ENCODE results near the gene AJAP1. TPM values are rescaled to one million over a fixed set of nuclear protein-coding genes. Genes with fewer than 3 reads are reported as not detected.

AJAP1 gene
- total RNA-seq, 1 experiment from 2014 or later = not detected

GRCh38 chr1:4802024-4802423 lies 147.6 kb downstream of the AJAP1 start:
- no peaks in the 10 kb centered on the region for H3K36me3 ChIP-seq (ENCODE audit: control insufficient read depth in 1 of 2, insufficient read depth in 2 of 2, low read length in 2 of 2)
- H3K4me3 ChIP-seq (replicated peaks in 1 of 2; ENCODE audit: low read depth in 1 of 2, low read length in 2 of 2) = no peak overlapping the region
- ChIA-PET CTCF (no interaction called here), RAD21 (ENCODE audit: low non-redundant PET in 1 of 2, low total read pairs in 2 of 2, uncharacterized antibody in 2 of 2, unreplicated experiment in 2 of 2) (no interaction called here), POLR2A (no interaction called here)
- no peak overlapping the region for H3K9ac ChIP-seq (ENCODE audit: low read length)
- no peaks in the 10 kb centered on the region for H3K27me3 ChIP-seq (ENCODE audit: insufficient read depth, low read length)
- H3K9me3 ChIP-seq (ENCODE audit: control insufficient read depth in 1 of 2, insufficient read depth in 1 of 2, low read depth in 1 of 2, low read length in 2 of 2) = no peaks in the 10 kb centered on the region; a peak in 2 of 4 replicates
- H3K4me2 ChIP-seq (ENCODE audit: low read length) = no peak overlapping the region
- no peak overlapping the region for H2AFZ ChIP-seq (ENCODE audit: low read depth, low read length, poor library complexity, severe bottlenecking)
- H3K79me2 ChIP-seq (ENCODE audit: insufficient read depth, low read length) = no peaks in the 10 kb centered on the region
- intact Hi-C loops (cut with micrococcal nuclease) = no loop called here
- TF ChIP-seq, protein P1, sequence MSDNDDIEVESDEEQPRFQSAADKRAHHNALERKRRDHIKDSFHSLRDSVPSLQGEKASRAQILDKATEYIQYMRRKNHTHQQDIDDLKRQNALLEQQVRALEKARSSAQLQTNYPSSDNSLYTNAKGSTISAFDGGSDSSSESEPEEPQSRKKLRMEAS (IDR thresholded peaks at IDR 0.05) = no peak
- no peak for TF ChIP-seq SIN3A (IDR thresholded peaks at IDR 0.05; ENCODE audit: low read depth)
- TF ChIP-seq, protein P2, sequence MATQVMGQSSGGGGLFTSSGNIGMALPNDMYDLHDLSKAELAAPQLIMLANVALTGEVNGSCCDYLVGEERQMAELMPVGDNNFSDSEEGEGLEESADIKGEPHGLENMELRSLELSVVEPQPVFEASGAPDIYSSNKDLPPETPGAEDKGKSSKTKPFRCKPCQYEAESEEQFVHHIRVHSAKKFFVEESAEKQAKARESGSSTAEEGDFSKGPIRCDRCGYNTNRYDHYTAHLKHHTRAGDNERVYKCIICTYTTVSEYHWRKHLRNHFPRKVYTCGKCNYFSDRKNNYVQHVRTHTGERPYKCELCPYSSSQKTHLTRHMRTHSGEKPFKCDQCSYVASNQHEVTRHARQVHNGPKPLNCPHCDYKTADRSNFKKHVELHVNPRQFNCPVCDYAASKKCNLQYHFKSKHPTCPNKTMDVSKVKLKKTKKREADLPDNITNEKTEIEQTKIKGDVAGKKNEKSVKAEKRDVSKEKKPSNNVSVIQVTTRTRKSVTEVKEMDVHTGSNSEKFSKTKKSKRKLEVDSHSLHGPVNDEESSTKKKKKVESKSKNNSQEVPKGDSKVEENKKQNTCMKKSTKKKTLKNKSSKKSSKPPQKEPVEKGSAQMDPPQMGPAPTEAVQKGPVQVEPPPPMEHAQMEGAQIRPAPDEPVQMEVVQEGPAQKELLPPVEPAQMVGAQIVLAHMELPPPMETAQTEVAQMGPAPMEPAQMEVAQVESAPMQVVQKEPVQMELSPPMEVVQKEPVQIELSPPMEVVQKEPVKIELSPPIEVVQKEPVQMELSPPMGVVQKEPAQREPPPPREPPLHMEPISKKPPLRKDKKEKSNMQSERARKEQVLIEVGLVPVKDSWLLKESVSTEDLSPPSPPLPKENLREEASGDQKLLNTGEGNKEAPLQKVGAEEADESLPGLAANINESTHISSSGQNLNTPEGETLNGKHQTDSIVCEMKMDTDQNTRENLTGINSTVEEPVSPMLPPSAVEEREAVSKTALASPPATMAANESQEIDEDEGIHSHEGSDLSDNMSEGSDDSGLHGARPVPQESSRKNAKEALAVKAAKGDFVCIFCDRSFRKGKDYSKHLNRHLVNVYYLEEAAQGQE (IDR thresholded peaks at IDR 0.05; ENCODE audit: low read depth) = no peak
- no peak for TF ChIP-seq EZH2phosphoT487 (IDR thresholded peaks at IDR 0.05; ENCODE audit: borderline replicate concordance)
- no peak for TF ChIP-seq EGR1 (IDR thresholded peaks at IDR 0.05; ENCODE audit: low read depth)
- no peak for TF ChIP-seq ATF3 (IDR thresholded peaks at IDR 0.05)
- TF ChIP-seq JUND (IDR thresholded peaks at IDR 0.05) = no peak
- no peak overlapping the region for H3K27ac ChIP-seq (ENCODE audit: low read depth, low read length)
- H3K4me1 ChIP-seq (ENCODE audit: control insufficient read depth in 1 of 2, insufficient read depth in 2 of 2, low read length in 2 of 2) = no peaks in the 10 kb centered on the region
- H3K9me2 ChIP-seq (ENCODE audit: insufficient read depth) = no peaks in the 10 kb centered on the region
- BruUV-seq (replicated peaks) = no TSS peak
- H4K20me1 ChIP-seq (ENCODE audit: insufficient read depth) = no peaks in the 10 kb centered on the region
- DNase-seq (ENCODE audit: low read depth, low spot score) (no peak), ATAC-seq (no peak)

Data from HCT116 (cell line).